ENCODE results near the gene IDH2.

IDH2 gene

GRCh38 chr15:90062462-90062932 is 39.8 kb downstream of the IDH2 start:
- FAIRE-seq = no peak

- no peak for FAIRE-seq
Observed at GRCh38 chr15:90062023-90062442, 40.2 kb downstream of the IDH2 start.

- FAIRE-seq = no peak
Observed at GRCh38 chr15:90060797-90061196, 41.5 kb downstream of the IDH2 start.

GRCh38 chr15:90059208-90059985 is 42.9 kb downstream of the IDH2 start:
- no peak for FAIRE-seq

- no peak for FAIRE-seq
Observed at GRCh38 chr15:90058775-90059174, 43.5 kb downstream of the IDH2 start.

- FAIRE-seq = no peak
Observed at GRCh38 chr15:90058308-90058707, 44.0 kb downstream of the IDH2 start.

- FAIRE-seq = no peak
Observed at GRCh38 chr15:90056529-90056928, 45.7 kb downstream of the IDH2 start.

GRCh38 chr15:90055182-90055581 is 47.1 kb downstream of the IDH2 start:
- FAIRE-seq = no peak

GRCh38 chr15:90054618-90055097 is 47.6 kb downstream of the IDH2 start:
- no peak for FAIRE-seq

GRCh38 chr15:90053685-90054466 is 48.4 kb downstream of the IDH2 start:
- no peak for FAIRE-seq

GRCh38 chr15:90051874-90052273 is 50.4 kb downstream of the IDH2 start:
- no peak for FAIRE-seq

GRCh38 chr15:90049666-90050604 is 52.3 kb downstream of the IDH2 start:
- no peak for FAIRE-seq

- FAIRE-seq = no peak
Observed at GRCh38 chr15:90049030-90049429, 53.2 kb downstream of the IDH2 start.

GRCh38 chr15:90047956-90048575 is 54.2 kb downstream of the IDH2 start:
- FAIRE-seq = no peak

GRCh38 chr15:90046911-90047392 is 55.3 kb downstream of the IDH2 start:
- FAIRE-seq = no peak

- FAIRE-seq = no peak
Observed at GRCh38 chr15:90046289-90046688, 56.0 kb downstream of the IDH2 start.

GRCh38 chr15:90044916-90045371 is 57.3 kb downstream of the IDH2 start:
- no peak for FAIRE-seq

- FAIRE-seq = no peak
Observed at GRCh38 chr15:90044191-90044590, 58.1 kb downstream of the IDH2 start.

- no peak for FAIRE-seq
Observed at GRCh38 chr15:90043530-90044010, 58.7 kb downstream of the IDH2 start.

- FAIRE-seq = no peak
Observed at GRCh38 chr15:90042766-90043529, 59.3 kb downstream of the IDH2 start.

- FAIRE-seq = no peak
Observed at GRCh38 chr15:90042356-90042755, 59.9 kb downstream of the IDH2 start.
